Measurements from ENCODE around the gene ETFA. TPM values are rescaled to one million over a fixed set of nuclear protein-coding genes. Genes with fewer than 3 reads are reported as not detected.

The ETFA gene
- total RNA-seq, 3 donors from 2014 or later (not counting 1 experiment from before 2014, with no cell fraction given), result 71.9 to 93.1 (median 79.8) TPM

GRCh38 chr15:76251717-76252116, 59.6 kb downstream of the ETFA start:
- H3K9me3 Mint-ChIP-seq, result no peaks in the 10 kb centered on the region
- Histone ChIP-seq H3K27me3 (ENCODE audit: control insufficient read depth, insufficient read depth, low read length) (no peaks in the 10 kb centered on the region), H3K36me3 (ENCODE audit: control insufficient read depth, insufficient read depth, low read length) (peaks cover 2% of the 10 kb centered on the region), H3K9me3 (ENCODE audit: control insufficient read depth, insufficient read depth, low read length) (no peaks in the 10 kb centered on the region), H3K27ac (ENCODE audit: low read length) (no peak overlapping the region), H3K4me1 (ENCODE audit: control insufficient read depth, insufficient read depth, low read length) (no peaks in the 10 kb centered on the region), H3K4me3 (ENCODE audit: low read length) (no peak overlapping the region)
- H3K27me3 Mint-ChIP-seq (ENCODE audit: low read depth in 2 of 2), result no peaks in the 10 kb centered on the region
- no peak for ATAC-seq
- no peak for DNase-seq
- TF ChIP-seq CTCF (IDR thresholded peaks at IDR 0.05), result no peak
- H3K4me1 Mint-ChIP-seq, result peaks cover 3 to 4% of the 10 kb centered on the region in 2 donors
- H3K36me3 Mint-ChIP-seq, result no peaks in the 10 kb centered on the region
- intact Hi-C loops (cut with micrococcal nuclease), result no loop called here
- no peak overlapping the region for H3K27ac Mint-ChIP-seq
- 100% methylated on average over 3 of the region's 4 CpGs for WGBS (ENCODE audit: insufficient coverage)
- no peak overlapping the region for H3K4me3 Mint-ChIP-seq

GRCh38 chr15:76245072-76245610, 66.1 kb downstream of the ETFA start:
- Mint-ChIP-seq H3K4me1 (peaks cover 9% of the 10 kb centered on the region in 2 donors), H3K4me3 (no peak overlapping the region), H3K9me3 (no peaks in the 10 kb centered on the region), H3K27ac (no peak overlapping the region), H3K27me3 (ENCODE audit: low read depth in 2 of 2) (no peaks in the 10 kb centered on the region), H3K36me3 (no peaks in the 10 kb centered on the region)
- H3K27ac ChIP-seq (ENCODE audit: low read length), result no peak overlapping the region
- no peak for DNase-seq
- no peaks in the 10 kb centered on the region for H3K27me3 ChIP-seq (ENCODE audit: control insufficient read depth, insufficient read depth, low read length)
- no peaks in the 10 kb centered on the region for H3K9me3 ChIP-seq (ENCODE audit: control insufficient read depth, insufficient read depth, low read length)
- no CpG with 5 or more reads among the region's 1 CpG for WGBS (ENCODE audit: insufficient coverage)
- intact Hi-C loops (cut with micrococcal nuclease), result no loop called here
- no peaks in the 10 kb centered on the region for H3K4me1 ChIP-seq (ENCODE audit: control insufficient read depth, insufficient read depth, low read length)
- no peak for TF ChIP-seq CTCF (IDR thresholded peaks at IDR 0.05)
- no peak for ATAC-seq
- H3K36me3 ChIP-seq (ENCODE audit: control insufficient read depth, insufficient read depth, low read length), result peaks cover 9% of the 10 kb centered on the region
- H3K4me3 ChIP-seq (ENCODE audit: low read length), result no peak overlapping the region

- DNase-seq (no peak), ATAC-seq (no peak)
- Histone ChIP-seq H3K36me3 (ENCODE audit: control insufficient read depth, insufficient read depth, low read length) (peaks cover 7% of the 10 kb centered on the region), H3K27me3 (ENCODE audit: control insufficient read depth, insufficient read depth, low read length) (no peaks in the 10 kb centered on the region), H3K27ac (ENCODE audit: low read length) (no peak overlapping the region), H3K4me1 (ENCODE audit: control insufficient read depth, insufficient read depth, low read length) (no peaks in the 10 kb centered on the region), H3K4me3 (ENCODE audit: low read length) (no peak overlapping the region), H3K9me3 (ENCODE audit: control insufficient read depth, insufficient read depth, low read length) (no peaks in the 10 kb centered on the region)
- H3K27me3 Mint-ChIP-seq (ENCODE audit: low read depth in 2 of 2), result no peaks in the 10 kb centered on the region
- peaks cover 6 to 9% of the 10 kb centered on the region in 2 donors for H3K4me1 Mint-ChIP-seq
- no CpG with 5 or more reads among the region's 1 CpG for WGBS (ENCODE audit: insufficient coverage)
- no peak overlapping the region for H3K27ac Mint-ChIP-seq
- H3K36me3 Mint-ChIP-seq, result no peaks in the 10 kb centered on the region
- intact Hi-C loops (cut with micrococcal nuclease), result loop anchor here (10.0 kb wide), 2 partner anchors 45 to 625 kb away; no protein-coding TSS in a partner anchor
- H3K9me3 Mint-ChIP-seq, result no peaks in the 10 kb centered on the region
- no peak overlapping the region for H3K4me3 Mint-ChIP-seq
- TF ChIP-seq CTCF (IDR thresholded peaks at IDR 0.05), result no peak
Measured at GRCh38 chr15:76239786-76240185, 71.5 kb downstream of the ETFA start.

GRCh38 chr15:76236350-76236749, 74.9 kb downstream of the ETFA start:
- H3K27me3 ChIP-seq (ENCODE audit: control insufficient read depth, insufficient read depth, low read length), result no peaks in the 10 kb centered on the region
- ATAC-seq (no peak), DNase-seq (no peak)
- Mint-ChIP-seq H3K4me1 (no peaks in the 10 kb centered on the region), H3K36me3 (no peaks in the 10 kb centered on the region), H3K27ac (no peak overlapping the region), H3K4me3 (no peak overlapping the region), H3K27me3 (ENCODE audit: low read depth in 2 of 2) (no peaks in the 10 kb centered on the region), H3K9me3 (no peaks in the 10 kb centered on the region)
- no peaks in the 10 kb centered on the region for H3K36me3 ChIP-seq (ENCODE audit: control insufficient read depth, insufficient read depth, low read length)
- no peak for TF ChIP-seq CTCF (IDR thresholded peaks at IDR 0.05)
- intact Hi-C loops (cut with micrococcal nuclease), result loop anchor here (10.0 kb wide), 2 partner anchors 48 to 628 kb away; no protein-coding TSS in a partner anchor
- H3K9me3 ChIP-seq (ENCODE audit: control insufficient read depth, insufficient read depth, low read length), result no peaks in the 10 kb centered on the region
- H3K27ac ChIP-seq (ENCODE audit: low read length), result no peak overlapping the region
- WGBS (ENCODE audit: insufficient coverage), result 92% methylated on average over 2 of the region's 2 CpGs
- H3K4me3 ChIP-seq (ENCODE audit: low read length), result no peak overlapping the region
- H3K4me1 ChIP-seq (ENCODE audit: control insufficient read depth, insufficient read depth, low read length), result no peaks in the 10 kb centered on the region
